OCI-LY3 (cell line): ENCODE results near the gene NAPEPLD.

Experiments
- H2AFZ ChIP-seq: fragments of 200-600, 300-600 bp; shearing (Covaris generic); 2 replicates; pipeline ENCODE4 v1.6.0; 2014; ENCODE audit warnings: antibody characterized with exemption, low read depth, low read length
- H3K27ac ChIP-seq: fragments of 200-600, 300-600 bp; sonication (generic); 2 replicates; pipeline ENCODE4 v1.5.1; 2014; ENCODE audit warnings: mild to moderate bottlenecking, low read length, moderate library complexity, mixed read lengths
- H3K27me3 ChIP-seq: fragments of 200-600, 300-600 bp; sonication (generic); 2 replicates; pipeline ENCODE4 v1.6.1; 2014; ENCODE audit warnings: low read depth, low read length, mixed read lengths
- H3K36me3 ChIP-seq: fragments of 200-600, 300-600 bp; sonication (generic); replicated peaks from 2 replicates; pipeline ENCODE3; 2014; ENCODE audit warnings: low read depth, low read length, mixed read lengths
- H3K4me1 ChIP-seq: fragments of 300-600, 200-600 bp; sonication (generic); 2 replicates; pipeline ENCODE4 v1.6.1; 2014; ENCODE audit warnings: low read length, mixed read lengths
- H3K4me2 ChIP-seq: fragments of 200-600, 300-600 bp; sonication (generic); 2 replicates; pipeline ENCODE4 v1.6.1; 2014; ENCODE audit warnings: low read length, mixed read lengths
- H3K4me3 ChIP-seq: fragments of 300-600, 200-600 bp; sonication (generic); 2 replicates; pipeline ENCODE4 v1.5.1; 2014; ENCODE audit warnings: antibody characterized with exemption, mild to moderate bottlenecking, low read length, moderate library complexity
- H3K79me2 ChIP-seq: fragments of 300-600, 200-600 bp; shearing (Covaris generic); 2 replicates; pipeline ENCODE4 v1.6.1; 2014; ENCODE audit warnings: mild to moderate bottlenecking, low read length, mixed read lengths
- H3K9ac ChIP-seq: fragments of 300-600, 200-600 bp; shearing (Covaris generic); 2 replicates; pipeline ENCODE4 v1.6.0; 2014; ENCODE audit warnings: mild to moderate bottlenecking, low read length, moderate library complexity
- H3K9me3 ChIP-seq: fragments of 200-600, 300-600 bp; shearing (Covaris generic); 2 replicates; pipeline ENCODE4 v1.6.1; 2014; ENCODE audit warnings: low read length, mixed read lengths; ENCODE audit not compliant: insufficient read depth
- H4K20me1 ChIP-seq: fragments of 200-600, 300-600 bp; sonication (generic); 2 replicates; pipeline ENCODE4 v1.6.1; 2016; ENCODE audit warnings: low read length, mixed read lengths; ENCODE audit not compliant: insufficient read depth
- EZH2phosphoT487 ChIP-seq: fragments of 200-600 bp; shearing (Covaris generic); IDR thresholded peaks from 2 replicates; pipeline ENCODE4 v1.6.1; 2018; ENCODE audit warnings: antibody characterized with exemption, mixed run types, low read depth
- TF ChIP-seq, protein P1 (sequence below): fragments of 200-600, 300-600 bp; sonication (generic); IDR thresholded peaks from 2 replicates; pipeline ENCODE4 v1.5.1; 2014; ENCODE audit warnings: antibody characterized with exemption, low read length, low read depth

NAPEPLD gene

GRCh38 chr7:103121641-103122040 is 27.3 kb downstream of the NAPEPLD start:
- TF ChIP-seq, protein P1, sequence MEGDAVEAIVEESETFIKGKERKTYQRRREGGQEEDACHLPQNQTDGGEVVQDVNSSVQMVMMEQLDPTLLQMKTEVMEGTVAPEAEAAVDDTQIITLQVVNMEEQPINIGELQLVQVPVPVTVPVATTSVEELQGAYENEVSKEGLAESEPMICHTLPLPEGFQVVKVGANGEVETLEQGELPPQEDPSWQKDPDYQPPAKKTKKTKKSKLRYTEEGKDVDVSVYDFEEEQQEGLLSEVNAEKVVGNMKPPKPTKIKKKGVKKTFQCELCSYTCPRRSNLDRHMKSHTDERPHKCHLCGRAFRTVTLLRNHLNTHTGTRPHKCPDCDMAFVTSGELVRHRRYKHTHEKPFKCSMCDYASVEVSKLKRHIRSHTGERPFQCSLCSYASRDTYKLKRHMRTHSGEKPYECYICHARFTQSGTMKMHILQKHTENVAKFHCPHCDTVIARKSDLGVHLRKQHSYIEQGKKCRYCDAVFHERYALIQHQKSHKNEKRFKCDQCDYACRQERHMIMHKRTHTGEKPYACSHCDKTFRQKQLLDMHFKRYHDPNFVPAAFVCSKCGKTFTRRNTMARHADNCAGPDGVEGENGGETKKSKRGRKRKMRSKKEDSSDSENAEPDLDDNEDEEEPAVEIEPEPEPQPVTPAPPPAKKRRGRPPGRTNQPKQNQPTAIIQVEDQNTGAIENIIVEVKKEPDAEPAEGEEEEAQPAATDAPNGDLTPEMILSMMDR = no peak
- TF ChIP-seq EZH2phosphoT487 = no peak
- no peaks in the 10 kb centered on the region for H4K20me1 ChIP-seq
- H3K4me2 ChIP-seq = no peak overlapping the region

GRCh38 chr7:103120362-103120761 is 28.5 kb downstream of the NAPEPLD start:
- Histone ChIP-seq H3K79me2 (no peaks in the 10 kb centered on the region), H2AFZ (no peak overlapping the region), H3K27ac (no peak overlapping the region), H3K4me2 (no peak overlapping the region), H4K20me1 (no peaks in the 10 kb centered on the region), H3K4me1 (no peaks in the 10 kb centered on the region), H3K36me3 (peaks cover 38% of the 10 kb centered on the region), H3K9me3 (no peaks in the 10 kb centered on the region), H3K9ac (no peak overlapping the region), H3K27me3 (no peaks in the 10 kb centered on the region), H3K4me3 (no peak overlapping the region)
- TF ChIP-seq, protein P1 = no peak
- TF ChIP-seq EZH2phosphoT487 = no peak

More at GRCh38 chr7:103121641-103122040, 27.3 kb downstream of the NAPEPLD start:
- H3K27ac ChIP-seq = no peak overlapping the region
- H3K4me1 ChIP-seq = no peaks in the 10 kb centered on the region
- 0 out of 2 replicates have a peak, but pooled peaks cover 4% of the 10 kb centered on the region for H3K79me2 ChIP-seq
- H3K9ac ChIP-seq = no peak overlapping the region
- H3K27me3 ChIP-seq = no peaks in the 10 kb centered on the region
- no peak overlapping the region for H3K4me3 ChIP-seq
- no peak overlapping the region for H2AFZ ChIP-seq
- peaks cover 44% of the 10 kb centered on the region for H3K36me3 ChIP-seq
- no peaks in the 10 kb centered on the region for H3K9me3 ChIP-seq

- H4K20me1 ChIP-seq = no peaks in the 10 kb centered on the region
- H3K9me3 ChIP-seq = no peaks in the 10 kb centered on the region
- no peak overlapping the region for H3K9ac ChIP-seq
- H3K4me1 ChIP-seq = no peaks in the 10 kb centered on the region
- H3K4me2 ChIP-seq = no peak overlapping the region
- H3K36me3 ChIP-seq = peaks cover 40% of the 10 kb centered on the region
- H2AFZ ChIP-seq = no peak overlapping the region
- H3K79me2 ChIP-seq = no peaks in the 10 kb centered on the region
- no peak overlapping the region for H3K27ac ChIP-seq
- no peaks in the 10 kb centered on the region for H3K27me3 ChIP-seq
- no peak overlapping the region for H3K4me3 ChIP-seq
- no peak for TF ChIP-seq EZH2phosphoT487
- TF ChIP-seq, protein P1 = no peak
These were observed 29.1 kb downstream of the NAPEPLD start for GRCh38 chr7:103119791-103120291.

- no peak overlapping the region for H3K4me2 ChIP-seq
- no peaks in the 10 kb centered on the region for H3K27me3 ChIP-seq
- H3K4me1 ChIP-seq = no peaks in the 10 kb centered on the region
- H3K79me2 ChIP-seq = no peaks in the 10 kb centered on the region
- no peaks in the 10 kb centered on the region for H3K9me3 ChIP-seq
- H3K36me3 ChIP-seq = peaks cover 42% of the 10 kb centered on the region
- H3K9ac ChIP-seq = no peak overlapping the region
- no peak overlapping the region for H3K27ac ChIP-seq
- H3K4me3 ChIP-seq = no peak overlapping the region
- H4K20me1 ChIP-seq = no peaks in the 10 kb centered on the region
- H2AFZ ChIP-seq = no peak overlapping the region
- TF ChIP-seq, protein P1 = no peak
These were observed 31.4 kb downstream of the NAPEPLD start for GRCh38 chr7:103117465-103117864.
